GM21515 (cell line): Measurements from ENCODE around the gene GNS.
"Not testable (repeated sequence)": the region's sequence is repeated elsewhere in the genome, so short reads cannot be mapped to it uniquely, and the experiment has no call there.

Source experiments
- ATAC-seq: cut with Tn5 transposase; IDR thresholded peaks from one replicate; pipeline ENCODE4 v1.9.1; 2021; ENCODE audit not compliant: unreplicated experiment

GNS gene

GRCh38 chr12:64700532-64700931, 58.7 kb downstream of the GNS start:
- ATAC-seq, result no peak

DNA sequence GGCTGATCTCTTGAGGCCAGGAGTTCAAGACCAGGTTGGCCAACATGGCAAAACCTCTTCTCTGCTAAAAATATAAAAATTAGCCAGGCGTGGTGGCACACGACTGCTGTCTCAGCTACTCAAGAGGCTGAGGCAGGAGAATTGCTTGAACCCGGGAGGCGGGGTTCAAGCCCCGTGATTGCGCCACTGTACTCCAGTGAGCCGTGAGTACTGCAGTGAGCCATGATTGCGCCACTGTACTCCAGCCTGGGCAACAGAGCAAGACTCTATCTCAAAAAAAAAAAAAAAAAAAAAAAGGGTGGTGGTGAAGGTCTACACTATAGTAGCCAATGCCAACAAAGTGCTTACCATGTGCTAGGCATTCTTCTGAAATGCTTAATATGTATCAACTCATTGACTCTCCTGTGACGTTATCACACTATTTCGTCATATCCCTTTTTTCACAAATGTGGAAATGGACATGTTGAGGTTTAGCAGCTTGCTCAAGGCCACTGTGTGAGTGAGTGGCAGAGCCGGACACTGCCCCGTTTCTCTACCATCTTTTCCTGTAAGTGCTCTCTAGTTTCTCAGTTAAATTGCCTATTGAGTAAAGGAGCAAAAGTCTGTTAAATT, 59.6 kb downstream of the GNS start:
- no peak for ATAC-seq

DNA sequence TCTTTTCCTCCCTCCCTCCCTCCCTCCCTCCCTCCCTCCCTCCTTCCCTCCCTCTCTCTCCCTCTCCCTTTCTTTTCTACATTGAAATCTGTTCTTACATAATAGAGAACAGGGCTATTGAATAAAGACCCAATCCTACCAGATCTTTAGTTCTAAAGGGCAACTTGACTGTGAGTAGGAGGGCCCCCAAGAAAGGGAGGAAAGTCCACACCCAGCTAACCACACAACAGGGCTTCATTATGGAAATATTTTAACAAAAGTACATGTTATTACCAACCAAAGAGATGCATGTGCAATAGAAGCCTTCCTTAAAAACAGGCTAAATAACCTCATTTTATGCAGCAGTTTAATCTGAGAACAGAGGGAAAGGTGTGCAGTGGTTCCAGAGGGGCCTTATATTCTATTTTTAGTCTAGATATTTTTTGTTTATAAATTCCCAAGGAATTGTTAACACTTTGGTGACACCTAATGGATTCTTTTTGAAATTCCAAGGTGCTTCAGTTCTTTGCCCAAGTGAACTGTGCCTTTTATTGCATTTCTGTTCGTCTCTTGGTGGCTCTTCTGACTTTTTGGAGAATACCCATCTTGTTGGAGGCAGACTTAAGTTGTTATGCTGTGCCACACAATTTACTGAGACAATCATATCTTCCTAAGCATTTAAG, 63.0 kb downstream of the GNS start:
- ATAC-seq, result no peak

- ATAC-seq, result no peak
Observed at GRCh38 chr12:64695550-64695949, 63.7 kb downstream of the GNS start.

DNA sequence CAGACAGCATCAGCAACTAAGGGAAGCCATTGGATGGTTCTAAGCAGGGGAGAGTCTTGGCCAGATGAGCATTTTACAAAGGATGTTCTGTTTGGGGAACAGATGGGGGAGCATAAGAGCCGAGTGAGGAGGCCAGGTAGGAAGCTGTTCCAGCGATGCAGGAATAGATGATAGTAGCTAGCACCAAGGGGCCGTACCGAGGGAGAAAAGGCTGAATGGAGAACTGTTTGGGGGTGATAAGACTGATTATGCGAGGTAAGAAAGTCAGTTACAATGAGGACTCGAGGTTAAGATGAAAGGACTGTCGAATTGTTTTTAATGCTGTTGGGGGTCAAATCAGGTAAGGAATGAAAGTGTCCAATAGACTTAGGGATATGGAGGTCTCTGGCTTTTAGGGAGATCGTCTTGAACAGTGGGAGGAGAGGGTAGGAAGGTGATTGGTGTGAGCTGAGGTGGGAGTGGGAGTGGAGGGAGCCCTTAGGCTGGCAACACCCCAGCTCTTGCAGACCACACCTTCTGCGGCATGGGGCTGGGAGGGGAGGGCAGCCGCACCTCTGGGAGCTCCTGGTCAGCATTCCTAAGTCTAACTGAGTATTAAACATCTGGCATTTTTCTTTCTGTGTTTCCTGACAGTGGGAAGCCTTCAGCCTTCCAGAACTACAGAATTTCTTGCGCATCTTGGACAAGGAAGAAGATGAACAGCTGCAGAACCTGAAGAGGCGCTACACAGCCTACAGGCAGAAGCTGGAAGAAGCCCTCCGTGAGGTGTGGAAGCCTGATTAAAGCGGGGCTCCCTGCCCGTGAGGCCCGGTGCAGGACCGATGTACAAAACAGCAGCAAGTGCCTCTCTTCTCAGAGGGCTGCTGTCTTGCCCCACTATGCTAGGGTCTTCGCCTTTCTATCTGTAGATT, 64.8 kb downstream of the GNS start:
- ATAC-seq, result no peak

- ATAC-seq, result no peak
Observed at GRCh38 chr12:64691795-64692583, 67.2 kb downstream of the GNS start.

DNA sequence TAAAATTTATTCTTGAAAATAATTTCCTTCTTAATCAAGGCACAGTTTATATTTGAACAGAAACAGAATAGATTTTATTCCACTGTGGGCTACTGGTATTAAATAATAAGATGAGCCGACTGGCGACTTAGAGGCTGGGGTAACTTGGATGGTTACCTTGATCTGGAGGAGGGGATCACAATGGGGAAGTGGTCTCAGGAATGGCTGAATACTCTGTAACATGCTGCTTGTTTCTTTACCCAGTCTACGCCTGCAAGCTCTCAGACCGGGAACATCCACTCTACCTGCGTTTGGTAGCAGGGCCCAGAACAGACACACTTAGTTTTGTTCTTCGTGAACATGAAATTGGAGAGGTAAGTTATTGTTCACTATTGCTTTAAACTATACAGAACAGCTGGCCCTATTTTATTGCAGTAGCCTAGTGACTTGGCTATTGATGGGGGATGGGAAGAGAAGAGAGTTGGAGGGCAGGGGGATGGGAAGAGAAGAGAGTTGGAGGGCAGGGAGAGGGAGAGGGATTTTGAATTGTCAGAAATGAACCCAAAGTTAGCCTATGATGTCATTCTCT, 67.9 kb downstream of the GNS start:
- ATAC-seq, result no peak

- not testable (repeated sequence) for ATAC-seq
Observed at GRCh38 chr12:64690236-64690635, 69.0 kb downstream of the GNS start.

GRCh38 chr12:64688715-64689114, 70.5 kb downstream of the GNS start:
- no peak for ATAC-seq

DNA sequence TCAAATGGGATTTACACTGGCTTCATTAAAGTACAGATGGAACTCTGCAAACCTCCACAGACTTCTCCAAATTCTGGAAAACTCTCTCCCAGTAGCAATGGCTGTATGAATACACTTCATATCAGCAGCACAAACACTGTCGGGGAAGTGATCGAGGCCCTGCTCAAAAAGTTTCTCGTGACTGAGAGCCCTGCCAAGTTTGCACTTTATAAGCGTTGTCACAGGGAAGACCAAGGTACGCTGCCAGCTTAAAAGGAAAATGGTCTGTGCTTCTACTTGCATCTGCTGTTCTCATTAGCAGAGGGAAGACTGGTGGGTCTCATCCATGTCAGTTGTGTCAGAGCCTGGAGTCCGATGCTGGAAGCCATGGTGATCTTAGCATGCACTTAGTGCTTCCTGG, 71.0 kb downstream of the GNS start:
- no peak for ATAC-seq

DNA sequence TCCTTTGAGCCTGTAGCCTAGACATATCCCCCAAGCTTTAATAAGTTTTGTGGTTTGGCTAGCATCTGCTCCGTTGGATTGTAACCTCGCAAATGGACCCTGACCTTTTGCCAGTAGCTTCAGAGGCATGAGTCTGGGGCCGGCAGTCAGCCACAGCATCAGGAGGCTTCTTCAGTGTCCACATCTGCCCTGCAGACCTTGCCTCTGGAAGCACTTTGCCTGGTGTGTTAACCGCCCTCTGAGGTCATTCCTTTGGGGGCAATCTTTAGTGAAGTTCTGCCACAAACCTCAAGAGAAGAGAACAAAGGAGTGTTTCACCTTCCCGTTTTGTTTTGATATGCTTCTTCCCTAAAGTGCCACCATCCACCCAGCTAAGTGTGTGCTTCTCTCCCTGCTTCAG, 71.4 kb downstream of the GNS start:
- no peak for ATAC-seq

GRCh38 chr12:64685605-64686004, 73.6 kb downstream of the GNS start:
- no peak for ATAC-seq

DNA sequence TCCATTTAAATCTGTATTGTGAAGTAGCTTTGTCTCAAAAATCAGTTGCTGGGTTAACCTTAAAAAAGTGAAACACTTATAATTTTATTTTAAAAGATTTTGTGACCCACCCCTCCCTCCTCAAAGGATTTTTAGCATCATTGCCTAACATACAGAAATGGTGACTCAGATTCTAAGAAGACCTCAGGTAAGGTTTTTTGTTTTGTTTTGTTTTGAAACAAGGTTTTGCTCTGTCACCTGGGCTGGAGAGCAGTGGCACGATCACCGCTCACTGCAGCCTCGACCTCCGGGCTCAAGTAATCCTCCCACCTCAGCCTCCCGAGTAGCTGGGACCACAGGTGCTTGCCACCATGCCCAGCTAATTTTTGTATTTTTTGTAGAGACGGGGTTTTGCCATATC, 74.2 kb downstream of the GNS start:
- ATAC-seq, result no peak

DNA sequence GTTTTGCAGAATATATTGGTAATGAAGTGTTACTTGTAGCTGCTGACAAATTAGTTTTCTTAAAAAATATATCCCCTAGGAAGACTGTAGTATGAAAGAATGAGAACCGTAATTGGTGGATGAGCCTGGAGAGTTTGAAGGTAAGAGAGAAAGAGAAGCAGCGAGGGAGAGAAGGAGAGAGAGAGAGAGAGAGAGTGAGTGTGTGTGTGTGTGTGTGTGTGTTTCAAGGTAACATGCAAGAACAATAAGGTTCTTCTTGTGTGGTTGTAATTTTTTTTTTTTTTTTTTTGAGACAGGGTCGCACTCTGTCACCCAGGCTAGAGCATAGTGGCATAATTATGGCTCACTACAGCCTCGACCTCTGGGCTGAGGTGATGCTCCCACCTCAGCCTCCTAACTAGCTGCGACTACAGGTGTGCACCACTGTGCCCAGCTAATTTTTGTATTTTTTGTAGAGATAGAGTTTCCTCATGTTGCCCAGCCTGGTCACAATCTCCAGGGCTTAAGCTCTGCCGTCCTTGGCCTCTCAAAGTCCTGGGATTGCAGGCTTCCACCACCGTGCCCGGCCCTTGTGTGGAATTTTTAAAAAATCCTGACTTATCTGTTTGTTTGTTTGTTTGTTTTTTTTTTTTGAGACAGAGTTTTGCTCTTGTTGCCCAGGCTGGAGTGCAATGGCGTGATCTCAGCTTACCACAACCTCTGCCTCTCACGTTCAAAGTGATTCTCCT, 75.2 kb downstream of the GNS start:
- ATAC-seq, result no peak

DNA sequence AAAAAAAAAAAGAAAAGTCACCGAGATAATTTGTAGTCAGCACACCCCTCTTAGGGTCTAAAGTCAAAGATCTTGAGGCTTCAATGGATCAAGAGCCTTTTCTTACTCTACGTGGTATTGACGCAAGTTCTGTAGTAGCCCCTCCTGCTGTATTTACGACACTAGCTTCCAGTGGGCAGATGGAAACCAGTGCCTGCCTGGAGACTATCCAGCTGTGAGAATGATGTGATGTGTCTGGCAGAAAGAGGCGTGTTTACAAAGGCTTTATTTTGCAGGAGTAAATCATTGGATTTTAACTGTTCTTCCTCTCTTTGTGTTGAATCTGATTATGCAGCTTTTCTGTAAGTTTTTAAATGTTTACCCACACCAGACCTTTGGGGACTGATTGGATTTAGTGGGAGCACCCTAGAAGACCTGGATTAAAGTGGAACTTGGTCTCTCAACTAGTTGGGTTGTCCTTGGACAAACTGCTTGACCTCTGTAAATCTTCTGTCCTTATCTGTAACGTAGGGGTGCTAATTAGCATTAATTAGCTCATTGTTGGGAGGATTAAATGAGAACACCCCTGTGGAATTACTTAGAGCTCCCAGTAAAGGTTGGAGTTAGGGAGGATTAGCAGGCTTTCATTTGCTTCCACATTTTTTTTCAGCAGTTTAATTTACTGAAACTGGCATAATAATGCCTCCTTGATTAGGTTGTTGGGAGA, 76.5 kb downstream of the GNS start:
- no peak for ATAC-seq

GRCh38 chr12:64681200-64682052, 77.8 kb downstream of the GNS start:
- ATAC-seq, result no peak

GRCh38 chr12:64680235-64680634, 79.0 kb downstream of the GNS start:
- no peak for ATAC-seq

DNA sequence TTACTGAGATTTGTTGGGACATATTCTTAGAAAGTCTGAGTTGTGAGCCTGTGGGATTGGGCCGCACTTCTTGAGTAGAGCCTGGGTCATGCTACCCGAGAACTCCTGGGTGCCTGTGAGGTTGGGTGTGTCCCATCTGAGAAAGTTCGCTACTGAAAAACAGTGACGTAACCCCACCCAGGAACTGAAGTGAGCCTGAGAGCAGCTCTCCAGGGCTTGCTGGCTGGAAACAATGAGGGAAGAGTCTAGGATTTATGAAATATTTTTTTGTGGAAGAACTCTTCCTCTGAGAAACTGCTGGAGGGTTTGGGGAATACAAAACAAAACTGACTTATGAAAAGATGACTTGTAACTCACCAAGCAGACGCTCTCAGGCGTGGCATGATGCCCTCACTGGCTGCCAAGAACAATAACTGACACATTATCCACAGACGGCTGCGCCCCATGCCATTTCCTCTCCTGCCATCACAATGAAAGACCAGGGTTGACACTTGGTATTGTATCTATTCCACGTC, 79.7 kb downstream of the GNS start:
- ATAC-seq, result peak; percentile 63
